NT2/D1 (cell line): Measurements from ENCODE around the gene WDR1.

ENCODE experiments used
- SUZ12 ChIP-seq: IDR thresholded peaks from 2 replicates; pipeline ENCODE4 v1.6.1; 2011; ENCODE audit not compliant: insufficient read length, insufficient read depth; ENCODE audit errors: extremely low read depth
- YY1 ChIP-seq: IDR thresholded peaks from 2 replicates; pipeline ENCODE4 v1.6.1; 2011; ENCODE audit not compliant: insufficient read length, insufficient read depth
- ZNF274 ChIP-seq: IDR thresholded peaks from 2 replicates; pipeline ENCODE4 v1.6.1; 2011; ENCODE audit warnings: mild to moderate bottlenecking, low read depth, low read length

DNA sequence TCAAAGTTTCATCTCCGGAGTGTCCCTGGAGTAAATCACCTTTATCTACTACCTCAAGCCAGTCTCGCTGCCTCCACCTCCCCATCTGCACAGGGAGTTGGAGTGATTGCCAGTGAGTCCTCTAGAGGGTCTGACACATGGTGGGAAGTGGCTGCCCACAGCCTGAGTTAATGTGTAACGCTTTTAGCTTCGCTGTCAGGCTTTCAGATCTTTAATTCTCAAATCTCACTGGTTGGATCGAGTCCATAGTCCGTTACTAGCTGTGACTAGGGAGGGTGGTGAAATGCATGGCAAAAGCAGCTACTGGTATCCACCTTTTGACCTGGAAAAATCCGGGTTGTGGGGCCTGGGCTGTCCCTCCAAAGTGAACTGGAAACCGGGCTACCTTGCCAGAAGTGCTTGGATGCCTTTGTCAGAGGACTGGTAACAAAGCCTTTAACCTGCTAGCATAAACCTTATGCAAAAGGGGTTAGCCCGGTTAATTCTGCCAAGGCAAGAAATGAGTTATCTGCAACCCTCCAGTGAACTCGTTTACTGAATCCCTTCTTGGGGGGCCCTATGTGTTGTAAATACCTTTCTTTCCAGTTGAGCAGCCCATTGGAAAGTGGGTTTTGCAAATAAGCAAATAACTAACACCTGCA, 5.1 kb upstream of the WDR1 start:
- no peak for TF ChIP-seq YY1
- no peak for TF ChIP-seq SUZ12
- TF ChIP-seq ZNF274, result no peak
